ENCODE measurements around the gene PRTN3. TPM values are rescaled to one million over a fixed set of nuclear protein-coding genes. Genes with fewer than 3 reads are reported as not detected.
"Not testable (repeated sequence)": the region's sequence is repeated elsewhere in the genome, so short reads cannot be mapped to it uniquely, and the experiment has no call there.

The PRTN3 gene
- total RNA-seq, 1 donor from 2014 or later = not detected

- DNase-seq (ENCODE audit: extremely low read depth, low read depth, low spot score) = no peak
Observed at GRCh38 chr19:843180-843835, 2.5 kb downstream of the PRTN3 start.

DNA sequence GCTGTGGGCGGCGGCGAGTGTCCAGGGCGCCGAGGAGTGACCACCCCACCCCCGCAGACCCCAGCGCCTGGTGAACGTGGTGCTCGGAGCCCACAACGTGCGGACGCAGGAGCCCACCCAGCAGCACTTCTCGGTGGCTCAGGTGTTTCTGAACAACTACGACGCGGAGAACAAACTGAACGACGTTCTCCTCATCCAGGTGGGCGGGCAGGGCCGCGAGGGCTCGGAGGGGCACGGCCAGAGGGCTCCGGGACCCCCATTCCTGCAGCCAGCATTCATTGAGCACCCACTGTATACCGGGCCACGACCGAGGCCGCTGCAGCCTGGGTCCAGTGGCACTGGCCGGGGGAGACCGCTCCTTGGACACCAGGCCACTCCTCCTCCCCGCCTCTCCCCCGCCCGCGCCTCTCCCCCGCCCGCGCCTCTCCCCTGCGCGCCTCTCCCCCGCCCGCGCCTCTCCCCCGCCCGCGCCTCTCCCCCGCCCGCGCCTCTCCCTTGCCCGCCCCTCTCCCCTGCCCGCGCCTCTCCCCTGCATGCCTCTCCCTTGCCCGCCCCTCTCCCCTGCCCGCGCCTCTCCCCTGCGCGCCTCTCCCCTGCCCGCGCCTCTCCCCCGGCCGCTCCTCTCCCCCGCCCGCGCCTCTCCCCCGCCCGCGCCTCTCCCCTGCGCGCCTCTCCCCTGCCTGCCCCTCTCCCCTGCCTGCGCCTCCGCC lies 3.2 kb downstream of the PRTN3 start:
- DNase-seq (ENCODE audit: extremely low read depth, low read depth, low spot score) = no peak

GRCh38 chr19:844546-844971 lies 3.8 kb downstream of the PRTN3 start:
- DNase-seq (ENCODE audit: extremely low read depth, low read depth, low spot score) = no peak

- DNase-seq (ENCODE audit: extremely low read depth, low read depth, low spot score) = no peak
Observed at GRCh38 chr19:845707-846521, 5.1 kb downstream of the PRTN3 start.

DNA sequence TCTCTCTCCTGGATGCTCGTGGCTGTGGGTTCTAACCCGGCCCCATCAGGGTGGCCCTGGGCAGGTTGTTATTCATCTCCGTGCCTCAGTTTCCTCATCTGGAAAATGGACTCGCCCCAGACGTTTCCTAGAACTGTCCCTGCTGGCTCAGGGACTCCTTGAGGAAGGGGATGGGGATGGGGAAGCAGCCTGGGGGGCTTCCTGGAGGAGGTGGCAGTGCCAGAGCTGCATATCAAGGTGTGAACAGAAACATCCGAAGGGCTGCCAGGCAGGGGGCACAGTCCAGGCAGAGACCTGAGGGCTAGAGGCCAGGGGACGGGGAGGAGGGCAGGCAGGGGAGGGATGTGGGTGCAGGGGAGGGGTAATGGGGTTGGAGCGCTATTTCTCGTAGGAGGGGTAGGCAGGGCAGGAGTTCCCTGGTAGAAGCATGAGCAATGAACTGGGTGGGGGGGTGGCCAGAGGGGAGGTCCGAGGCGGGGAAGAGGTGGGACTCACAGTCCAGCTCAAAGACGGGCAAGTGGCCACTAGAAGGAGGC lies 7.7 kb downstream of the PRTN3 start:
- DNase-seq (ENCODE audit: extremely low read depth, low read depth, low spot score) = no peak

GRCh38 chr19:849195-849594 lies 8.4 kb downstream of the PRTN3 start:
- DNase-seq (ENCODE audit: extremely low read depth, low read depth, low spot score) = not testable (repeated sequence)

DNA sequence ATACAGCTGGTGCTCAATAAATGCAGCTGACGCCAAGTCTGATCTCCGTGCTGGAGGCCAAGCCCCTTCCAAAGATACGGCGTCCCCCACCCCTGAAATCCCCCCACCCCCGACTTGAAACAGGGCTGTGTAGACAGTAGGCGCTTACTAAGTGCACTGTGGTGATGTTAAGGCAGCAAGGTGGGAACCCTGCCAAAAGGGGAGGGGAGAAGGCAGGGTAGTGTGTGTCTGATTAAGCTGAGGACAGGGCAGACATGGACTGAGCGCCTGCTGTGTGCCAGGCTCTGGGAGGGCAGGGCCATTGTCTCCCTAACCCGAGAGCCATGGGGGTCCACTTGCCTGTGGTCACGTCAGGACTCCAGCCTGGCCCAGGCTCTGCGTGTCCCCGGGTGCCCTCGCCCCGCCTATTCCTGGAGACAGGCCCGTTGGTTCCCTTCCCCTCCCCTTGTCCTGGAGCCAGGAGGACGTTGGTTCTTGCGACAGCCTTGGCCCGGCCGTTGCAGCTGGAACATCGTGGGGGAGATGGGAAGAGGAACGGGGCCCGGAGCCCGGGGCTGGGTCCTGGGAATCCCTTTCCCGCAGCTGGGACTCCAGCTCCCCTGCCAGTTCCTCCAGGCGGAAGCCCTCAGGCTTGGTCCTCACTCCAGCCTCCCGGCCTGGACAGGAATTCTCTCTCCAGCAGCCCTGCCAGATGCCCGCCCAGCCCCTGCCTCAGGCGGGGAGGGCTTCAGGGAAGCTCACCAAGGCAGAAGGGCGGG lies 9.6 kb downstream of the PRTN3 start:
- DNase-seq (ENCODE audit: extremely low read depth, low read depth, low spot score) = no peak

- no peak for DNase-seq (ENCODE audit: extremely low read depth, low read depth, low spot score)
Observed at GRCh38 chr19:850979-851335, 10.2 kb downstream of the PRTN3 start.

DNA sequence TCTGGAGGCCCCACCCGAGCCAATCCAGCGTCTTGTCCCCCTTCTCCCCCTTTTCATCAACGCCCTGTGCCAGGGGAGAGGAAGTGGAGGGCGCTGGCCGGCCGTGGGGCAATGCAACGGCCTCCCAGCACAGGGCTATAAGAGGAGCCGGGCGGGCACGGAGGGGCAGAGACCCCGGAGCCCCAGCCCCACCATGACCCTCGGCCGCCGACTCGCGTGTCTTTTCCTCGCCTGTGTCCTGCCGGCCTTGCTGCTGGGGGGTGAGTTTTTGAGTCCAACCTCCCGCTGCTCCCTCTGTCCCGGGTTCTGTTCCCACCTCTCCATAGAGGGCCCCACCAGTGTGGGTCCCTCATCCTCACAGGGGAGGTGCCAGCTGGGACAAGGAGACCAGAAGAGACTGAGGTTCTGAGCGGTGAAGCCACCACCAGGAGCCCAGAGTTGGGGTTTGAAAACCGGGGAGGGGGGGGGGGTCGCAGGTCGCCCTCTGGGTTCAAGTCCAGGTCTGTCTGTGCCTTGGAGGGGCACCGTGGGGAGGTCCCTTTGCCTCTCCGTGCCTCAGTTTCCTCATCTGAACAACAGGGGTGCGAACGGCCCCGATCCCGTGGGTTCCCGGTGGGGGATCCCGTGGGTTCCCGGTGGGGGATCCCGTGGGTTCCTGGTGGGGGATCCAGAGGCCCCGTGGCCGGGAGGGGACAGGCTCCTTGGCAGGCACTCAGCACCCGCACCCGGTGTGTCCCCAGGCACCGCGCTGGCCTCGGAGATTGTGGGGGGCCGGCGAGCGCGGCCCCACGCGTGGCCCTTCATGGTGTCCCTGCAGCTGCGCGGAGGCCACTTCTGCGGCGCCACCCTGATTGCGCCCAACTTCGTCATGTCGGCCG lies 11.6 kb downstream of the PRTN3 start, which contains the start of gene ELANE:
Gene ELANE, plus strand, starts transcription at position 168 of the 878 bp plus-strand sequence. Its CDS starts 26 bp downstream, at position 194.
- no peak for DNase-seq (ENCODE audit: extremely low read depth, low read depth, low spot score)

DNA sequence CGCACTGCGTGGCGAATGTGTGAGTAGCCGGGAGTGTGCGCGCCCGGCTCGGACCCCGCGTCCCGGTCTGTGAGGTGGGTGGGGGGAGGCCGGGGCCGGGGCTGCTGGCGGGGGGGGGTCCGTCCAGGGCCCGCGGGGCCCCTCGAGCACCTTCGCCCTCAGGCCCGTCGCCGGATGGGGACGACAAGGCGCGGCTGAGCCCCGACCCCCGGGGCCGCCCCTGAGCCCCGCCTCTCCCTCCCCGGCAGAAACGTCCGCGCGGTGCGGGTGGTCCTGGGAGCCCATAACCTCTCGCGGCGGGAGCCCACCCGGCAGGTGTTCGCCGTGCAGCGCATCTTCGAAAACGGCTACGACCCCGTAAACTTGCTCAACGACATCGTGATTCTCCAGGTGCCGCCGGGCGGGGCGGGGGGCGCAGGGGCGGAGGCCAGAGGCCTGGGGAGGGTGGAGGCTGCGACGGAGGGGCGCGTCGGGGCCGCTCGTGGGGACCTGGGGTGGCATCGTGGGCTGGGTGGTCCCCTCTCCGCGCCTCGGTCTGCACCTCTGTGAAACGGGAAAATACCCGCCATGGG lies 12.3 kb downstream of the PRTN3 start:
- no peak for DNase-seq (ENCODE audit: extremely low read depth, low read depth, low spot score)

- DNase-seq (ENCODE audit: extremely low read depth, low read depth, low spot score) = not testable (repeated sequence)
Observed at GRCh38 chr19:853614-854220, 12.9 kb downstream of the PRTN3 start.

GRCh38 chr19:854549-854948 lies 13.8 kb downstream of the PRTN3 start:
- no peak for DNase-seq (ENCODE audit: extremely low read depth, low read depth, low spot score)

DNA sequence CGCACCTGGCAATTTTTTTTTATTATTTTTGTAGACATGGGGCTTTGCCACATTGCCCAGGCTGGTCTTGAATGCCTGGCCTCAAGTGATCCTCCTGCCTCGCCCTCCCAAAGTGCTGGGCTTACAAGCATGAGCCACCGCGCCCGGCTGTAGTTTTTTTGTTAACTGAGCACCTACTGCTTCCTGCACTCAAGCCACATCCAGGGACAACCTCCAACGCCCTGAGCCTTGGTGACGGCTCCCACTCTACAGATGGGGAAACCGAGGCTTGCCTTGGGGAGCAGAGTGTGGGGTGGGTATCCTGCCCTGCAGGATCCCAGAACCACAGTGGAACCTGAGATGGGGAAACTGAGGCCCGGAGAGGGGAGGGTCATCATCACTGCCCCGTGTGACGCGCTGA lies 14.3 kb downstream of the PRTN3 start:
- no peak for DNase-seq (ENCODE audit: extremely low read depth, low read depth, low spot score)

- DNase-seq (ENCODE audit: extremely low read depth, low read depth, low spot score) = no peak
Observed at GRCh38 chr19:855566-856120, 14.8 kb downstream of the PRTN3 start.

- DNase-seq (ENCODE audit: extremely low read depth, low read depth, low spot score) = no peak
Observed at GRCh38 chr19:858284-858683, 17.5 kb downstream of the PRTN3 start.

GRCh38 chr19:858868-859843 lies 18.4 kb downstream of the PRTN3 start, which contains the start of gene CFD:
TSS of gene CFD (plus strand) at chr19:859664. CDS start at chr19:859690, 26 bp downstream.
- no peak for DNase-seq (ENCODE audit: extremely low read depth, low read depth, low spot score)

DNA sequence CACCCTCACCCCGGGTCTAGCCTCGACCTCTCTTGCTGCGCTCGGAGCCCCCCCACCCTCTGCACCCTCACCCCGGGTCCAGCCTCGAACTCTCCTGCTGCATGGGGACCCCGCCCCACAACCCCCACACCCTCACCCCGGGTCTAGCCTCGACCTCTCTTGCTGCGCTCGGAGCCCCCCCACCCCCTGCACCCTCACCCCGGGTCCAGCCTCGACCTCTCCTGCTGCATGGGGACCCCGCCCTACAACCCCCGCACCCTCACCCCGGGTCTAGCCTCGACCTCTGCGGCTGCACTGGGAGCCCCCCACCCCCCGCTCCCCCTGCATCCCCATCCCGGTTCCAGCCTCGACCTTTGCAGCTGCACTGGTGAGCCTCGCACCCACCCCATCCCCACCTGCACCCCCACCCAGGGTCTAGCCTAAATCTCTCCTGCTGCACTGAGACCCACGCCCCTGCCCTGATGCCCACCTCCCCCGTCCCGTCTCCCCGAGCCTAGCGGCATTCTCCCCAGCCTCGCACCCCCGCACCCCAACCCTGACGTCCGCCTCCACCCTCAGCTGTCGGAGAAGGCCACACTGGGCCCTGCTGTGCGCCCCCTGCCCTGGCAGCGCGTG lies 20.4 kb downstream of the PRTN3 start:
- no peak for DNase-seq (ENCODE audit: extremely low read depth, low read depth, low spot score)
